ENCODE measurements around the gene UCN2.
"Not testable (repeated sequence)": the region's sequence is repeated elsewhere in the genome, so short reads cannot be mapped to it uniquely, and the experiment has no call there.

Gene UCN2

GRCh38 chr3:48532977-48533337 lies 30.6 kb downstream of the UCN2 start:
- DNase-seq, result no peak

- peak; percentile 39 for DNase-seq
Observed at GRCh38 chr3:48532271-48532976, 31.2 kb downstream of the UCN2 start.

- not testable (repeated sequence) for DNase-seq
Observed at GRCh38 chr3:48530701-48531100, 32.9 kb downstream of the UCN2 start.

- peak; percentile 74 for DNase-seq
Observed at GRCh38 chr3:48528754-48529153, 34.8 kb downstream of the UCN2 start.

GRCh38 chr3:48528048-48528447 lies 35.5 kb downstream of the UCN2 start:
- DNase-seq, result peak; percentile 65

GRCh38 chr3:48524970-48525369 lies 38.6 kb downstream of the UCN2 start:
- DNase-seq, result no peak

GRCh38 chr3:48521635-48522034 lies 41.9 kb downstream of the UCN2 start:
- DNase-seq, result no peak

GRCh38 chr3:48519277-48519643 lies 44.3 kb downstream of the UCN2 start:
- DNase-seq, result no peak

- no peak for DNase-seq
Observed at GRCh38 chr3:48518638-48519276, 44.8 kb downstream of the UCN2 start.

- no peak for DNase-seq
Observed at GRCh38 chr3:48518069-48518468, 45.5 kb downstream of the UCN2 start.

- no peak for DNase-seq
Observed at GRCh38 chr3:48516571-48516970, 47.0 kb downstream of the UCN2 start.

GRCh38 chr3:48514431-48515227 lies 49.0 kb downstream of the UCN2 start:
- no peak for DNase-seq

All from suppressor macrophage treated with lipopolysaccharide for 4 hours (primary cell).